Erythroblast (primary cell): ENCODE measurements around the gene RIC3.

Source experiments
- GATA1 ChIP-seq: IDR thresholded peaks from 2 replicates; pipeline ENCODE4 v1.6.1; 2011; ENCODE audit warnings: low read depth, mild to moderate bottlenecking, control low read depth, low read length, moderate library complexity
- POLR2A ChIP-seq: IDR thresholded peaks from 2 replicates; pipeline ENCODE4 v1.6.1; 2011; ENCODE audit warnings: mild to moderate bottlenecking, low read length

DNA sequence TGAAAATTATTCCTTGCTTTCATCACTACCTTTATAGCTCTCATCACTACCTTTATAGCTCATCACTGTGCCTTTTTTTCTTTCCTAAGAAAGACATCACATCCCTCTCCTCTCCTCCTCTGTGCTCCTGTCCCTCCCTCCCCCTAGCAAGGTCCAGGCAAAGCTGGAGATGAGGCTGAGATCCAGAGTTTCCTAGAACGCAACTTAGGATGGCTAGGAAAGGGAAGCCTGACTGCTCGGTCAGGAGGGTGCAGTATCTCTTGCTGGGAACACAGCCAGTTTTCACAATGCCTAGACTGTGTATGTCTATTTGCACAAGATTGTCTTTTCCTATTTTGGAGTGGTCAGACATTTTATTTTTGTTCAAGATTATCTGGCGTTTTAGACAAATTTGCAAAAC lies 63.2 kb downstream of the RIC3 start:
- no peak for TF ChIP-seq POLR2A
- no peak for TF ChIP-seq GATA1
